HepG2 (cell line): ENCODE data around the gene OSBPL3. TPM values are rescaled to one million over a fixed set of nuclear protein-coding genes. Genes with fewer than 3 reads are reported as not detected.

Source experiments
- ATAC-seq: fragments of 200-7000 bp; cut with Tn5 transposase; 3 replicates; pipeline ENCODE4 v1.9.1; 2020; ENCODE audit warnings: mild to moderate bottlenecking, moderate library complexity
- BruUV-seq: library from RNA; stranded (reverse); fragments of 400-500 nt; replicated peaks from 2 replicates; lab custom pipeline; 2021; lab: Mats Ljungman, UMichigan
- CTCF ChIA-PET: fragments of 300-600 bp; formaldehyde crosslinking; extraction: SDS; loops from one replicate; lab custom pipeline; 2021; ENCODE audit warnings: low total read pairs, inconsistent platforms, low intra/inter-chr PET ratio; lab: Yijun Ruan, JAX
- POLR2A ChIA-PET: fragments of 350-600 bp; sonication (Branson Sonifier 250); formaldehyde crosslinking; loops from one replicate; lab custom pipeline; 2020; ENCODE audit warnings: antibody characterized with exemption, inconsistent platforms; lab: Yijun Ruan, JAX
- DNase-seq: peaks from one replicate; pipeline ENCODE4 v3.0.0-alpha.2; 2015; ENCODE audit warnings: low spot score
- FAIRE-seq: peaks from 3 replicates; lab custom pipeline; 2011; peaks lifted over from hg19 to GRCh38; lab: Jason Lieb, UNC
- H2AFZ ChIP-seq: one replicate; pipeline ENCODE4 v1.6.1; 2011; ENCODE audit warnings: low read length, inconsistent platforms
- H3K27ac ChIP-seq: fragments of 300-600 bp; 3 replicates; pipeline ENCODE4 v1.8.0; 2011; ENCODE audit warnings: mixed run types, mild to moderate bottlenecking, mixed read lengths, low read length, inconsistent platforms; ENCODE audit not compliant: insufficient read depth; ENCODE audit errors: extremely low read length
- H3K27me3 ChIP-seq, 2 experiments: fragments of 200-600 bp in 1 of 2; 2 replicates in 1 of 2; 3 replicates in 1 of 2; pipeline versions ENCODE4 v1.6.0 to v1.8.0; 2011; ENCODE audit warnings: low read length in 2 of 2, mild to moderate bottlenecking in 2 of 2, moderate library complexity in 2 of 2, inconsistent platforms in 1 of 2; ENCODE audit not compliant: insufficient read depth in 2 of 2, control insufficient read depth in 1 of 2
- H3K36me3 ChIP-seq, 2 experiments: fragments of 200-600 bp in 1 of 2; replicated peaks in 1 of 2; 2 replicates in 1 of 2; 3 replicates in 1 of 2; pipeline versions ENCODE4 v1.5.1 to v1.8.0; 2011; ENCODE audit warnings: low read length in 2 of 2, inconsistent platforms in 1 of 2; ENCODE audit not compliant: insufficient read depth in 2 of 2, control insufficient read depth in 1 of 2
- H3K4me1 ChIP-seq: 2 replicates; pipeline ENCODE4 v1.5.1; 2012; ENCODE audit warnings: low read length, inconsistent platforms; ENCODE audit not compliant: insufficient read depth
- H3K4me2 ChIP-seq: 2 replicates; pipeline ENCODE4 v1.6.0; 2011; ENCODE audit warnings: low read depth, low read length, inconsistent platforms
- H3K4me3 ChIP-seq, 3 experiments: fragments of 200-600 bp in 1 of 3; sonication (generic), shearing (Covaris generic) in 1 of 3; replicated peaks in 1 of 3; 2 replicates each; pipeline ENCODE4 v1.5.1; 2011 to 2016; ENCODE audit warnings: low read length in 3 of 3, inconsistent platforms in 2 of 3, low read depth in 2 of 3, mild to moderate bottlenecking in 2 of 3, control low read depth in 1 of 3, mixed read lengths in 1 of 3; ENCODE audit not compliant: insufficient read depth in 1 of 3
- H3K79me2 ChIP-seq: one replicate; pipeline ENCODE4 v1.6.1; 2011; ENCODE audit warnings: low read length, inconsistent platforms; ENCODE audit not compliant: insufficient read depth
- H3K9ac ChIP-seq: 2 replicates; pipeline ENCODE4 v1.6.0; 2011; ENCODE audit warnings: mild to moderate bottlenecking, low read depth, low read length, inconsistent platforms; ENCODE audit not compliant: insufficient read depth
- H3K9me3 ChIP-seq: 2 replicates; pipeline ENCODE4 v1.5.1; 2012; ENCODE audit warnings: mild to moderate bottlenecking, low read length
- H4K20me1 ChIP-seq: 2 replicates; pipeline ENCODE4 v1.6.0; 2011; ENCODE audit warnings: inconsistent platforms, mild to moderate bottlenecking, low read length, moderate library complexity; ENCODE audit not compliant: insufficient read depth
- CC2D1A ChIP-seq: sonication (generic); formaldehyde crosslinking; IDR thresholded peaks from 2 replicates; pipeline ENCODE4 v1.8.1; 2023; ENCODE audit warnings: mild to moderate bottlenecking, missing genetic modification reagents
- EP300 ChIP-seq, 3 experiments: sonication (generic) in 1 of 3; formaldehyde crosslinking in 1 of 3; IDR thresholded peaks; 2 replicates each; pipeline versions ENCODE4 v1.5.1 to v1.6.1; 2011 to 2020; ENCODE audit warnings: low read depth in 2 of 3, low read length in 2 of 3, borderline replicate concordance in 1 of 3, improper control_type of control experiment in 1 of 3, mild to moderate bottlenecking in 1 of 3, missing genetic modification reagents in 1 of 3, moderate library complexity in 1 of 3
- GATAD2A ChIP-seq: IDR thresholded peaks from 2 replicates; pipeline ENCODE4 v1.6.1; 2016
- MZF1 ChIP-seq: sonication (generic); formaldehyde crosslinking; IDR thresholded peaks from 2 replicates; pipeline ENCODE4 v1.8.1; 2023; ENCODE audit warnings: mild to moderate bottlenecking, missing genetic modification reagents, borderline replicate concordance
- SOX13 ChIP-seq, 3 experiments: fragments of 450-650 bp in 1 of 3; sonication (generic) in 1 of 3; formaldehyde crosslinking in 1 of 3; IDR thresholded peaks in 2 of 3; conservative IDR thresholded peaks in 1 of 3; 2 replicates each; pipeline versions ENCODE4 v1.5.0 to v1.6.1; 2016 to 2020; ENCODE audit warnings: antibody characterized with exemption in 1 of 3, mild to moderate bottlenecking in 1 of 3, missing compliant biosample characterization in 1 of 3, missing genetic modification reagents in 1 of 3, moderate library complexity in 1 of 3
- ZFYVE20 ChIP-seq: sonication (generic); formaldehyde crosslinking; IDR thresholded peaks from 2 replicates; pipeline ENCODE4 v1.8.0; 2023; ENCODE audit warnings: low read depth, mild to moderate bottlenecking, moderate library complexity, missing genetic modification reagents, borderline replicate concordance
- WGBS: methylation state at CpG from one replicate; pipeline ENCODE4 v1.1.6; 2017; ENCODE audit warnings: low lambda C conversion rate; 5-methylcytosine and 5-hydroxymethylcytosine counted together
- in situ Hi-C: cut with HindIII; loops from 2 replicates; pipeline ENCODE4 v1.10.0; 2017; ENCODE audit warnings: low pct_unique_long_range_greater_than_20kb; ENCODE audit not compliant: extremely low pct_ligation_motif_present
- intact Hi-C: fragments of 100-400 bp; cut with micrococcal nuclease; formaldehyde crosslinking; loops from one replicate; pipeline ENCODE4 v1.10.0; 2022; ENCODE audit not compliant: unreplicated experiment
- polyA plus RNA-seq, 8 experiments: library from polyadenylated mRNA; depleted of rRNA in 3 of 8; stranded (reverse) in 7 of 8; unstranded in 1 of 8; fragments of >200 nt; fragmentation: Illumina TruSeq in 4 of 8; extraction: Trizol in 4 of 8; gene quantifications; 2 replicates each; pipeline versions ENCODE4 v1.2.1 to v1.2.3, GENCODE V29; 2011 to 2016; ENCODE audit warnings: low read depth in 4 of 8, missing spikeins in 1 of 8, mixed read lengths in 1 of 8; ENCODE audit not compliant: insufficient read depth in 1 of 8
- total RNA-seq, 5 experiments: library from RNA; depleted of rRNA; stranded (reverse); fragments of >200 nt; fragmentation: Illumina TruSeq; extraction: Trizol; gene quantifications; 2 replicates each; pipeline ENCODE4 v1.2.3, GENCODE V29; 2016; ENCODE audit warnings: low read depth in 1 of 5
- TF ChIP-seq, protein P1 (sequence below): sonication (generic); formaldehyde crosslinking; IDR thresholded peaks from 2 replicates; pipeline ENCODE4 v1.4.0; 2020; ENCODE audit warnings: missing genetic modification reagents

Gene OSBPL3
- total and polyA plus RNA-seq, 2 of the 13 experiments (the other 11 are each of a cell fraction or from before 2014, with no cell fraction given): 8.8 to 28.9 TPM

- H3K9ac ChIP-seq: no peak overlapping the region
- no peaks in the 10 kb centered on the region for H3K9me3 ChIP-seq
- in situ Hi-C loops: no loop called here
- ATAC-seq (no peak), DNase-seq (no peak), FAIRE-seq (no peak)
- no peak overlapping the region for H3K4me2 ChIP-seq
- H3K36me3 ChIP-seq: peaks cover 0 to 8% of the 10 kb centered on the region in 2 experiments; a peak in 2 of 5 replicates
- ChIA-PET POLR2A (interaction anchor here (1.0 kb wide), 1 partner anchor 16 kb away, joined by 3 read pairs; no protein-coding TSS in a partner anchor), CTCF (no interaction called here)
- intact Hi-C loops: loop anchor here (2.0 kb wide), 1 partner anchor 15 kb away; no protein-coding TSS in a partner anchor
- H3K27me3 ChIP-seq: no peaks in the 10 kb centered on the region
- no peaks in the 10 kb centered on the region for H3K79me2 ChIP-seq
- H3K4me3 ChIP-seq: no peak overlapping the region
- no TSS peak for BruUV-seq
- WGBS: 53% methylated on average over 2 of the region's 2 CpGs
- no peaks in the 10 kb centered on the region; the same call in 1 of the 2 replicates for H4K20me1 ChIP-seq
- TF ChIP-seq MZF1 (no peak), SOX13 (IDR thresholded peaks at IDR 0.05) (no peak), SOX13 (CRISPR knock-in tag; conservative IDR thresholded peaks at IDR 0.05 in 1 of 2, IDR thresholded peaks at IDR 0.05 in 1 of 2) (peak in 1 of 2 experiments; percentile 55; a peak in 1 of 4 replicates), ZFYVE20 (CRISPR knock-in tag) (no peak), CC2D1A (CRISPR knock-in tag) (no peak), GATAD2A (CRISPR knock-in tag) (peak; percentile 19; the same call in 1 of the 2 replicates), EP300 (IDR thresholded peaks at IDR 0.05; ENCODE audit: low read depth in 2 of 2, low read length in 2 of 2) (peak in 1 of 2 experiments; percentile 27; a peak in 1 of 4 replicates), EP300 (CRISPR knock-in tag; IDR thresholded peaks at IDR 0.05; ENCODE audit: borderline replicate concordance) (no peak)
- TF ChIP-seq, protein P1, sequence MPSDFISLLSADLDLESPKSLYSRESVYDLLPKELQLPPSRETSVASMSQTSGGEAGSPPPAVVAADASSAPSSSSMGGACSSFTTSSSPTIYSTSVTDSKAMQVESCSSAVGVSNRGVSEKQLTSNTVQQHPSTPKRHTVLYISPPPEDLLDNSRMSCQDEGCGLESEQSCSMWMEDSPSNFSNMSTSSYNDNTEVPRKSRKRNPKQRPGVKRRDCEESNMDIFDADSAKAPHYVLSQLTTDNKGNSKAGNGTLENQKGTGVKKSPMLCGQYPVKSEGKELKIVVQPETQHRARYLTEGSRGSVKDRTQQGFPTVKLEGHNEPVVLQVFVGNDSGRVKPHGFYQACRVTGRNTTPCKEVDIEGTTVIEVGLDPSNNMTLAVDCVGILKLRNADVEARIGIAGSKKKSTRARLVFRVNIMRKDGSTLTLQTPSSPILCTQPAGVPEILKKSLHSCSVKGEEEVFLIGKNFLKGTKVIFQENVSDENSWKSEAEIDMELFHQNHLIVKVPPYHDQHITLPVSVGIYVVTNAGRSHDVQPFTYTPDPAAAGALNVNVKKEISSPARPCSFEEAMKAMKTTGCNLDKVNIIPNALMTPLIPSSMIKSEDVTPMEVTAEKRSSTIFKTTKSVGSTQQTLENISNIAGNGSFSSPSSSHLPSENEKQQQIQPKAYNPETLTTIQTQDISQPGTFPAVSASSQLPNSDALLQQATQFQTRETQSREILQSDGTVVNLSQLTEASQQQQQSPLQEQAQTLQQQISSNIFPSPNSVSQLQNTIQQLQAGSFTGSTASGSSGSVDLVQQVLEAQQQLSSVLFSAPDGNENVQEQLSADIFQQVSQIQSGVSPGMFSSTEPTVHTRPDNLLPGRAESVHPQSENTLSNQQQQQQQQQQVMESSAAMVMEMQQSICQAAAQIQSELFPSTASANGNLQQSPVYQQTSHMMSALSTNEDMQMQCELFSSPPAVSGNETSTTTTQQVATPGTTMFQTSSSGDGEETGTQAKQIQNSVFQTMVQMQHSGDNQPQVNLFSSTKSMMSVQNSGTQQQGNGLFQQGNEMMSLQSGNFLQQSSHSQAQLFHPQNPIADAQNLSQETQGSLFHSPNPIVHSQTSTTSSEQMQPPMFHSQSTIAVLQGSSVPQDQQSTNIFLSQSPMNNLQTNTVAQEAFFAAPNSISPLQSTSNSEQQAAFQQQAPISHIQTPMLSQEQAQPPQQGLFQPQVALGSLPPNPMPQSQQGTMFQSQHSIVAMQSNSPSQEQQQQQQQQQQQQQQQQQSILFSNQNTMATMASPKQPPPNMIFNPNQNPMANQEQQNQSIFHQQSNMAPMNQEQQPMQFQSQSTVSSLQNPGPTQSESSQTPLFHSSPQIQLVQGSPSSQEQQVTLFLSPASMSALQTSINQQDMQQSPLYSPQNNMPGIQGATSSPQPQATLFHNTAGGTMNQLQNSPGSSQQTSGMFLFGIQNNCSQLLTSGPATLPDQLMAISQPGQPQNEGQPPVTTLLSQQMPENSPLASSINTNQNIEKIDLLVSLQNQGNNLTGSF: no peak
- TF ChIP-seq, all 625 proteins: peak for 3
- Histone ChIP-seq H2AFZ (no peak overlapping the region), H3K4me1 (peaks cover 46% of the 10 kb centered on the region), H3K27ac (no peak overlapping the region)
These were observed 137.9 kb downstream of the OSBPL3 start for GRCh38 chr7:24842029-24842428.
